ENCODE data around the gene RAB40C.
"Not testable (repeated sequence)": the region's sequence is repeated elsewhere in the genome, so short reads cannot be mapped to it uniquely, and the experiment has no call there.

RAB40C gene

GRCh38 chr16:590815-591200 lies 942 bp downstream of the RAB40C start:
- no peak for DNase-seq (ENCODE audit: low read depth)

- DNase-seq (ENCODE audit: low read depth) = no peak
Measured at GRCh38 chr16:591231-591630, 1.4 kb downstream of the RAB40C start.

DNA sequence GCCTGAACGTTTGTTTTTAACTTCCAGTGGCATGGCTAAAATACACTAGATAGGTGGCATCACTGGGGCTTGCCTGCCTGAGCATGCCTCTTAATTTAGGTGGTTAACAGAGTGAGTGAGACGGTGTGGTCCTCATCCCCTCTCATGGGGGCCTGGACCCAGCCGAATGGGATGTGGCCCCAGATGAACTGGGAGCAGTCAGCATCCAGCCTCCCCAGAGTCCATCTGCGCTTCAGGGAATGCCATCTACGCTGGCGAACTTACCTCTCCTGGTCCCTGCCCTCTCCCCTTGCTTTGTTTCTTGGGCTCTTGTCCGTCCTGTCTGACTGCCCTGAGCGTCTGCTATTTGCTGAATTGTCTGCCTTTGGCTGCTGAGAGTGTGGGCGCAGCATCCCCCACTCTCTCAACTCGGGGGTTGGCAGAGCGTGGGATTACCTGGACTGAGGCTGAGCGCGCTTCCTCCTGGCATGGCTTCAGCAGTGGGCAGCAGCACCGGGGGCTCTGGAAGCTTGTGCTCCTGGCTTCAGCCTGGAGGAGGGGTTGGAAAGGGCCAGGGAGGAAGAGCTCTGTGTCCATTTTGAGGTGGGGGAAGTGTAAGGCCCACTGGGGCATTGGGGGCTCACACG lies 2.1 kb downstream of the RAB40C start:
- no peak for DNase-seq (ENCODE audit: low read depth)

- DNase-seq (ENCODE audit: low read depth) = no peak
Measured at GRCh38 chr16:592518-593306, 2.8 kb downstream of the RAB40C start.

DNA sequence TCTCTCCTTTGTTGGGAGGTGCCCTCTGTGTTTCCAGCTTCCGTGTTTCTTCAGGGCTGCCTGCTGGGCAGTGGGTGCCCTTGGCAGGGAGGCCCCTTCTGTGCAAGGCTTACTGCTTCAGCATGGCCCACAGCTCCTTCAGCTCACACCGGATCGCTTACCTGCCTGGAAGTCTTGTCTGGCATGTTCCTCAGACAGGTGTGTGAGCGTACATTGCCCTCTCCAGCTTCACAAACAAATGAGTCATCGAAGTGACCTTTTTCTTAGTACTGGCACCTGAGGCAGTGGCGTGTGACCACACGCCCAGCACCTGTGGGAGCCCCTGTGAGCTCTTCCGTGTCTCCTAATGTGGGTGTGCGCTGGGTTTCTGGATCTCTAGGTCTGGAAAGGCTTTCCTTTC lies 3.5 kb downstream of the RAB40C start:
- no peak for DNase-seq (ENCODE audit: low read depth)

DNA sequence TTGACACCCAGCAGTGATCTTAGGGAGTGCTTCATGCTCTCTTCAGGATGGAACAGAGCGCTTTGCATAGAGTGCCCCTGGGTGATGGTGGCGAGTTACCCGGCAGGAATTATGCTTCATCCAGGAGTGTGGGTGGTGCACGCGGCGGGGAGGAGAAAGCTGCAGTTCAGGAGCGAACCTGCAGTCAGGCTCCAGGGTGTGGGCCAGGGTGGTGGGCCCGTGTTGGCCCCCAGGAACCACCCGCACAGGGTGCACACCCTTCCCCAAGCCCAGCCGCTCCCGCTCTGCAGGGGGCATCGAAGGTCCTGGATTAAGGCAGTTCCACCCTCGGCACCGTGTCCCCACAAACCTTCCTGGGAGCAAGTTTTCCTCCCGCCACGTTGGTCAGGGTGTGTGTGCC lies 3.9 kb downstream of the RAB40C start:
- no peak for DNase-seq (ENCODE audit: low read depth)

DNA sequence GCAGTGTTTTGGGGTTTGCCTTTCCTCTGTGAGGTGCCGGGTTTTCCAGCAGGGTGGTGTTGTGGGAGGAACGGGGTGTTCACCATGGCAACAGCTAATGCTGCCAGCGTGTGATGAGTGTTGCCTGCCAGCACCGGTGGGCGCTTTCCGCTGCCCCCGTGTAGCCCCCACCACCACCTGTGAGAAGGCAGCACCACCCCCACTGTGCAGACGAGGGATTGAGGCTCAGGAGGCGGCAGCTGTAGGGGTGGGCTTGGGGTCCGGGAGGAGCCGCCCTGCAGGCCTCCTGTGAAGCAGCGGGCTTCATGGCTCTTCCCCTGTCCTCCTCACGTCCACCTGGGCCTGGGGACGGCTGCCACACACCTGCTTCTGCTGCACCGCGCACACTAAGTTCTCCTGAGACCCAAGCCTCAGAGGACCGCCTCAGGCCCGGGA lies 5.2 kb downstream of the RAB40C start:
- DNase-seq (ENCODE audit: low read depth) = no peak

DNA sequence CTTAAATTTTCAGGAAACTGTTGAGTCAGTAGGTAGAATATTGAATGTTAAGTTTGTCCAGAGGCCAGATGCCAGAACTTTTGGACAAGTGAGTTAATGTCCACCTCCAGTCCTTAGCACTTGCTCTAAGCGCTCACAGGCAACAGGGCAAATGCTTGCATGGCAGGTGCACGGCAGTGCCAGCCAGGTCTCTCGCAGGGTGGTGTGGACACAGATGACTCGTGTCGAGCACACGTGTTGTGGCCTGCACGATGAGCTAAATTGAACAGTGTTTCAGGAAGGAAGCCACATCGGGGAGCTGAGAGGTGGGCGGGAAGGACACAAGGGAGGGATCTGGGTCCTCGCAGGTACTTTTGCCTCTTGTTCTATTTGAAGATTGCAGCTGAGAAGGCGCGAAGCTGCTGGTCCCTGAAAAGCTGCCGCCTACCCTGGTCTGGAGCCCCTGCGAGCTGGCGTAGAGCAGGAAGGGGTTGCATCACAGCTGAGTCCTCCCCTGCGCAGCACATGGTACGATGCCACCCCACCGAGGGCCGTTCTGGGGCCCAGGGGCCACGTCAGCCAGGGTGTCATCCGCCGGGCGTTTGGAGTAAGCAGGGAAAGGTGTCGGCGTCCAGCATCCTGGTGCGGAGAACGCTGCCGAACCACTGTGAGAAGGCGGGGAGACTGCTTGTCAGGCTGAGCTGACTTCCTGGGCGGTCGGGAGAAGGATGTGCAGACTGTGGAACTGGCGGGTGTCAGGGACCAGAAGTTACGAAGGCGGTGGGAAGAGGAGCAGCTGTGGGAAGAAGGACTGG lies 6.3 kb downstream of the RAB40C start:
- no peak for DNase-seq (ENCODE audit: low read depth)

DNA sequence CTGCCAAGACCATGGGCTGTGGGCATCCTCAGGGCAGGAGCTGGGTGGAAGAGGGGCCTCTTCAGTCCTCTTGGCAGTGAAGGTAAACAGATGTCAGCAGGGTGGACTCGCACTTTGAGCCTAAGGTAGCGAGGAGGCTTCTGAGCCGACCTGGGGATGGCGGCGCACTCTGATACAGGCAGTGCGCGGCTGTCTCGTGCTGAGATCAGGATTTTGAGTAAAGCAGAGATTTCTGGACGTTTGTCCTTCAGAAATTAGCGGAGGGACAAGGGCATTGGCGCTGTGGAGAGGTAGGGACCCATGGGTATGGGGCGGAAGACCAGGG lies 6.8 kb downstream of the RAB40C start:
- no peak for DNase-seq (ENCODE audit: low read depth)

GRCh38 chr16:597655-598054 lies 7.8 kb downstream of the RAB40C start:
- not testable (repeated sequence) for DNase-seq (ENCODE audit: low read depth)

DNA sequence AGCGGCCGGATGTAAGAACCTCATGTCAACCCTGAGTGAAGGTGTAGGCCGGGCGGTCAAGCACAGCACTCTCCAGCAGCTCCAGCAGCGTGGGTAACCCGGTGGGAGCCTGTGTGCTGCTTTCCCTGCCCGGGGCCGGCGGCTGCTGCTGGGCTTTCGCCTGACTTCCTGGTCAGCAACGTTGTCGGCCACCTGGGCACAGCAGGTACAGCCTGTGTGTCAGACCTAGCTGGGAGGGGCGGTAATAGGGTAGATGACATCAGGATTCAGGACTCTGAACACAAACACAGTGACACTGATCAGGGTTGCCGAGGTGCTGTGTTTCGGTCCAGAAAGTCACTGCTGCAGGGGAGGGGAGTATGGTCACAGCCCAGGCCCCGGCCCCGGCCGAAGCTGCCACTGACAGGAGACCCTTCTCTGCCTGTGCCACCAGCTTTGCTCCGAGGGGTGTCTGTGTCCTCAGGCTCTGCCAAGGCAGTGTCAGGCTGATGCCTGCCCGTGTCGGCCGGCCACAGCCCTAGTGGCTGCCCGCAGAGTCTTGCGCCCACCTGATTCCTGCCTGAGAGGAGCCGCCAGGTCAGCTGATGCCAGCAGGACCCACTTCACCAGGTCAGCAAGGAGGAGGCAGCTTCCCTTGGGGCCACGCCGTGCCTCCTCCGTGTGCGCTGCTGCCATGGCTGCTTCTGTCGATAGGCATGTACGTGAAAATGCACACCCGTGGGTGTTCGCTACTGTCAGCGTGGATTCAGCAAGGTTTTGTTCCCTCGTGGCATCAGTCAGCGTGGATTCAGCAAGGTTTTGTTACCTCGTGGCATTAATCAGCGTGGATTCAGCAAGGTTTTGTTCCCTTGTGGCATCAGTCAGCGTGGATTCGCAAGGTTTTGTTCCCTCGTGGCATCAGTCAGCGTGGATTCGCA lies 9.2 kb downstream of the RAB40C start:
- DNase-seq (ENCODE audit: low read depth) = no peak

- DNase-seq (ENCODE audit: low read depth) = no peak
Measured at GRCh38 chr16:600781-601180, 10.9 kb downstream of the RAB40C start.

DNA sequence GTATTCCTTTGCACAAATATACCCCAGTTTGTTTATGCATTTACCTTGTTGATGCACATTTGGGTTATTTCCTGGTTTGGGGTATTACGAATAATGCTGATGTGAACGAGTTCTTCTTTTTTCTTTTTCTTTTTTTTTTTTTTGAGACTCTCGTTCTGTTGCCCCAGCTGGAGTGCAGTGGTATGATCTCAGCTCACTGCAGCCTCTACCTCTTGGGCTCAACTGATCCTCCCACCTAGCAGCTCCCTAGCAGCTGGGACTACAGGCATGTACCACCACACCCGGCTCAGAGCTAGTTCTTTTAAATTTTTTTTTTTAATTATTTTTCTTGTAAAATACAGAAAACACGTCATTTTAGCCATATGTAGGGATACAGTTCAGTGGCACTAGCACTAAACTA lies 14.1 kb downstream of the RAB40C start:
- DNase-seq (ENCODE audit: low read depth) = no peak

DNA sequence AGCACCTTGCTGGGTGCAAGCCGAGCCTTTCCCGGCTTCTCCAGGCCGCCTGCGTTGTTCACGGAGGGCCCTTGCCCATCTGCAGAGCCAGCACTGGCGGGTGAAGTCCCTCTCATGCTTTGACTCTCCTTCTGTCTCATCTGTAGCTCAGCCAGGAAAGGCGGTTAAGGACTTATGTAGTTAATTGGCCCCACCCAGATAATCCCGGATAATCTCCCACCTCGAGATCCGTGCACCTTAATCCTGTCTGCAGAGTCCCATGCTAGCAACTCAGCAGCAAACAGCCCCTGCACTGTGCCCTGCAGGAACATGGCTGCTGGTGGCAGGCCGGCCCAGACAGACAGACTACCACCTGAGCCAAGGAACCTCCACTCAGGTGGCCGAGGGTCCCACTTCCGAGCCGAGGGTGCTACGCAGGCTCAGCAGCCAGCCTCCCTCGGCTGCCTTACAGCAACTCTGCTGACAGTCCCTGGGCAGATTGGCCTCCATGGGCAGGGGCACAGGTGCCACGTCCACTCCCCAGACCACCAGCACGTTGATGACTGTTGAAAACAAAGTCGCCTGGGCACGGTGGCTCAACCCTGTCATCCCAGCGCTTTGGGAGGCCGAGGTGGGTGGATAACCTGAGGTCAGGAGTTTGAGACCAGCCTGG lies 16.9 kb downstream of the RAB40C start:
- no peak for DNase-seq (ENCODE audit: low read depth)

DNA sequence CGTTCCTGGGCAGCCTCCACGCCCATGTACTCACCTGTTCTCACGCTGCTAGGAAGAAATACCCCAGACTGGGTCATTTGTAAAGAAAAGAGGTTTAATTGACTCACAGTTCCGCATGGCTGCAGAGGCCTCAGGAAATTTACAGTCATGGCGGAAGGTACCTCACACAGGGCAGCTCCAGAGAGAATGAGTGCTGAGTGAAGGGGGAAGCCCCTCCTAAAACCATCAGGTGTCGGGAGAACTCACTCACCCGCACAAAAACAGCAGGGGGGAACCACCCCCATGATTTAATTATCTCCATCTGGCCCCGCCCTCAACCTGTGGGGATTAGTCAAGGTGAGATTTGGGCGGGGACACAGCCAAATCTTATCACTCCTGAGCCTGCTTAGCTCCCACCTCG lies 18.2 kb downstream of the RAB40C start:
- DNase-seq (ENCODE audit: low read depth) = no peak

- no peak for DNase-seq (ENCODE audit: low read depth)
Measured at GRCh38 chr16:609316-609715, 19.4 kb downstream of the RAB40C start.

DNA sequence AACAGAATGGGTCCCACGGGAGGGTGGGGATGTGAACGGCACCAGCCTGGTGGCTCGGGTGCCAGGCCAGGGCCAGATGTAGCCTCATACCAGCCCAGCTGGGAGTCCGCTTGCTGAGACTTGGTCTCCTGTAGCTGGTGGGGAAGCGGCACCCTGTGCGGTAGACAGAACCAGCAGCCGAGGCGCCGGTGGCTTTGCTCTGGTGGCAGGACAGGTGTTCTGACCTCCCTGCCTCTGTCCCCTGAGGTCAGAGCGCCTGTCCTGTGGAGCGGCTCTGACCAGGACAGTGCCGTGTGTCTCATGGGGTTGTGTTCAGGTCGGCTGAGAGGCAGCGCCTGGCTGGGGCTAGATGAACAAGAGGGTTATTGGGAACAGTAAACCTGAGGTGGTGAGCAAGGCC lies 20.1 kb downstream of the RAB40C start:
- no peak for DNase-seq (ENCODE audit: low read depth)

GRCh38 chr16:610513-611381 lies 20.9 kb downstream of the RAB40C start:
- DNase-seq (ENCODE audit: low read depth) = peak; percentile 32

DNA sequence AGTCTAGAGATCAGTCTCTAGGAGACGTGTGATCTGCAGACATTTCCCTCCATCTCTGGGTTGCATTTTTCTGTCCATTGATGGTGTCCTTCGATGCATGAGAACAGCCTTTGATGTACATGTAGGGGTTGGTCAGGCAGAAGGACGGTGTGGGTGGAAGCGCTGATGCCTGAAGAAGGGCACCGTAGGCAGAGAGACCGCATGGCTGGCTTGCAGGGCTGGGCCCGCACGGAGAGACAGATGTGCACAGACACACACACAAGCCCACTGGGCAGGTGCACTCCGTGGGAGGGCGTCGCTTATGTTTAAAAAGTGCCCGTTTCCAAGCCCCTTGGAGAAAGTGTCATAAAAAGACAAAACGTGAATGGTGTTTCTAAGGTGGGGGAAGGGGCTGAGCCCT lies 25.3 kb downstream of the RAB40C start:
- DNase-seq (ENCODE audit: low read depth) = no peak

DNA sequence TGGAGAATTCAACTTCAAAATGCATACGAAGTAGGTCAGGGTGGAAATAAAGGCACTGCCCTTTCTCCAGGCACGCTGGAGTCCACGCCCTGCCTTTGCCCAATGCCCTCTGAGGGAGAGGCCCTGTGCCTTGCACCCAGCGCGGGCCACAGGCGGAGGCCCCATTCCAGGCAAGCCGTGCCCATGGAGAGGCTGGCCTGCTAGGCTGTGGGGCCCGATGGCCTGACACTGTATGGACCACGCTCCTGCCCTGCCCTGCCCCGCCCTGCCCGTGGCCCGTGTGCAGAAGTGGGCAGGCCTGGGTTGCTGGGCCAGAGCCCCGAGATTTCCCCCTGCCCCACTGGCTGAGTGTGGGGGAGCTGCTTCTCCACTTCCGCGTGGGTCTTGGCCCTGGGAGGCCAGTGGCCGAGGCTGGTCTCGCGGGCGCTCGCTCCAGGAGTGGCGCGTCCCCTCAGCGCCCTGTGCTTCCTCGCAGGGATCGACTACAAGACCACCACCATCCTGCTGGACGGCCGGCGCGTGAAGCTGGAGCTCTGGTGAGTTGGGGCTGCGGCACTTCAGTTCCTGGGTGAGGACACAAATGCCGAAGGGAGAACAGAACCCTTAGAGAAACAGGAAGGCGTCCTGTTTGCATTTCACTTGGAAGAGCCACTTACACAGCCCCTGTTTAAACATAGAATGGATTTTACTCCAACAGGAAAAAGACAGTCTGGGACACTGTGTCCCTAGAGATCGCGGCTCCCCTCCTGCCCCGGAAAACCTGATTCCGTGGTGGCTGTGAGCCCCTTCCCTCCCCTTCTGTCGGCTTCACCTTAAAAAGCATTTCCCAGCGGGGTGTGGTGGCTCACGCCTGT lies 27.1 kb downstream of the RAB40C start:
- no peak for DNase-seq (ENCODE audit: low read depth)
